Measurements from ENCODE around the gene DNAJB2.

GRCh38 chr2:219246559-219246958, 32.6 kb upstream of the DNAJB2 start:
- TF ChIP-seq EZH2 (IDR thresholded peaks at IDR 0.05; ENCODE audit: borderline replicate concordance, low read length) (no peak), CTCF (conservative IDR thresholded peaks at IDR 0.05 in 1 of 2, IDR thresholded peaks at IDR 0.05 in 1 of 2; ENCODE audit: extremely low read depth in 1 of 2, insufficient read depth in 1 of 2, low read depth in 1 of 2, low read length in 2 of 2) (no peak)
